Measurements from ENCODE around the gene KIF19.

The KIF19 gene

DNA sequence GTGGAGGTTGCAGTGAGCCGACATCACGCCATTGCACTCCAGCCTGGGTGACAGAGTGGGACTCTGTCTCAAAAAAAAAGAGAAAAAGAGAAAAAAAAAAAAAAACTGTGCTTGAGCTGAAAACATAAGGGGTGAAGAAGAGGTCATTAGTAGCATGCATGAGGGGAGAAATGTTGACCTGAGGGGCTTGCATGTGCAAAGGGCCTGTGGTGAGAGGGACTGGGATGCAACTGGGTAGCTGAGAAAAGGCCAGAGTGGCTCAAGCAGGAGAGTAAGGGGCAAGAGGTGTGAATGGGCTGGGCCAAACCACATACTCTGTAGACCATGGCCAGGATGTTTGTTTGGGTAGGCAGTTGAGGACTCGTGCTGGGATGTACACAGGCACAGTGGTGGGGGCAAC, 3.4 kb downstream of the KIF19 start:
- Histone ChIP-seq H3K9ac (ENCODE audit: low read length) (no peak overlapping the region), H3K27me3 (ENCODE audit: control insufficient read depth in 1 of 2, insufficient read depth in 2 of 2, low read length in 2 of 2) (peaks cover 0 to 40% of the 10 kb centered on the region in 2 donors), H3K4me3 (ENCODE audit: low read depth in 1 of 2, low read length in 2 of 2) (no peak overlapping the region), H3K36me3 (ENCODE audit: insufficient read depth, low read length) (no peaks in the 10 kb centered on the region), H3K27ac (ENCODE audit: low read depth, low read length) (no peak overlapping the region), H3K9me3 (ENCODE audit: low read length) (no peaks in the 10 kb centered on the region), H3K4me1 (ENCODE audit: insufficient read depth, low read length) (peaks cover 12% of the 10 kb centered on the region)

DNA sequence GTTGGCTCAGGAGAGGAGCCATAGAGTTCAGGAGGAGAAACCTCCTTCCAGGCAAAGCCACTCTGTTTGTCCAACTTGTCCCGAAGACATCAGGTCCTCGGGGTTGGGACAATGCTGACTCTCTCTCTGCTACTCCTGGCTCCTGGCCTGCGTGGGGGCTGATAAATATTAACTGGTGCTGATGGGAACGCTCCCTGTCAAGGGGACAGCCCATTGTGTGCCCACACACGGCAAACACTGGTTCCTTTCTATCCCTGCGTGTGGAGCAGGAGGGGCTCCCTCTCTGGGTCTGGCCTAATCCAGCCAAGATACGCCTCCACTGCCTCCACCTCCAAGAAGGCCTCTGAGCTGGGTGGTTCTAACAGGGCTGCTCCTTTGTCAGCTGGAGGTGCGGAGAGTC, 4.4 kb downstream of the KIF19 start:
- H3K27ac ChIP-seq (ENCODE audit: low read depth, low read length) = no peak overlapping the region
- H3K27me3 ChIP-seq (ENCODE audit: control insufficient read depth in 1 of 2, insufficient read depth in 2 of 2, low read length in 2 of 2) = peaks cover 0 to 40% of the 10 kb centered on the region in 2 donors
- peaks cover 12% of the 10 kb centered on the region for H3K4me1 ChIP-seq (ENCODE audit: insufficient read depth, low read length)
- no peaks in the 10 kb centered on the region for H3K9me3 ChIP-seq (ENCODE audit: low read length)
- no peaks in the 10 kb centered on the region for H3K36me3 ChIP-seq (ENCODE audit: insufficient read depth, low read length)
- H3K9ac ChIP-seq (ENCODE audit: low read length) = no peak overlapping the region
- no peak overlapping the region for H3K4me3 ChIP-seq (ENCODE audit: low read depth in 1 of 2, low read length in 2 of 2)

DNA sequence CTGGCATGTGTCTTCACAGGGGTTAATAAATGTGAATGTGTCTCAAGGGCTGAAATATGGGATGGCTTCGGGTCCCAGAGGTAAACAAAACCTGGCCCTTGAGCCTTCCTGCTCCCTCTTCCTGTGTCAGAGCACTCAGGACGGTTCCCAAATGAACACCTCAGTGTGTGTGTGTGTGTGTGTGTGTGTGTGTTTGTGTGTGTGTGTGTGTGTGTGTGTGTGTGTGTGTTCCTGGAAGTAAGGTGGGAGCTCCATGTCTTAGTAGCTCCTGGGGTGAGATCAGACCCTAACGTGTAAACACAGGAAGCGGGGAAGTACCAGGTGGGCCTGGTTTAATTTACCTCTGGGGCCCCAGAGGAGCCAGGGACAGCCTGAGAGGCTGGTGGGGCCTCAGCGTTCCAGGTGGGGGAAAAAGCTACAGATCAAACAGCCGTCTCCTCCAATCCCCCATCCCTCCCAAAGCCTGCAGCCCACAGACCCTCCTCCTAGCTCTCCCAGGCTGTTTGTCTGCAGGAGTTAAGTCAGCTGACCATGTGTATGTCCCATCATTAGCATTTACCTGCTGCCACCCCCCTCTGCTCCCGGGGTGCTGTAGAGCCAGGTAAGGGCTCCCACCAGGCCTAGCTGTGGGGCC, 6.1 kb downstream of the KIF19 start:
- Histone ChIP-seq H3K4me1 (ENCODE audit: insufficient read depth, low read length) (no peaks in the 10 kb centered on the region), H3K9me3 (ENCODE audit: low read length) (no peaks in the 10 kb centered on the region), H3K27ac (ENCODE audit: low read depth, low read length) (no peak overlapping the region), H3K9ac (ENCODE audit: low read length) (no peak overlapping the region), H3K4me3 (ENCODE audit: low read depth in 1 of 2, low read length in 2 of 2) (no peak overlapping the region), H3K27me3 (ENCODE audit: control insufficient read depth in 1 of 2, insufficient read depth in 2 of 2, low read length in 2 of 2) (peaks cover 0 to 24% of the 10 kb centered on the region in 2 donors), H3K36me3 (ENCODE audit: insufficient read depth, low read length) (no peaks in the 10 kb centered on the region)

DNA sequence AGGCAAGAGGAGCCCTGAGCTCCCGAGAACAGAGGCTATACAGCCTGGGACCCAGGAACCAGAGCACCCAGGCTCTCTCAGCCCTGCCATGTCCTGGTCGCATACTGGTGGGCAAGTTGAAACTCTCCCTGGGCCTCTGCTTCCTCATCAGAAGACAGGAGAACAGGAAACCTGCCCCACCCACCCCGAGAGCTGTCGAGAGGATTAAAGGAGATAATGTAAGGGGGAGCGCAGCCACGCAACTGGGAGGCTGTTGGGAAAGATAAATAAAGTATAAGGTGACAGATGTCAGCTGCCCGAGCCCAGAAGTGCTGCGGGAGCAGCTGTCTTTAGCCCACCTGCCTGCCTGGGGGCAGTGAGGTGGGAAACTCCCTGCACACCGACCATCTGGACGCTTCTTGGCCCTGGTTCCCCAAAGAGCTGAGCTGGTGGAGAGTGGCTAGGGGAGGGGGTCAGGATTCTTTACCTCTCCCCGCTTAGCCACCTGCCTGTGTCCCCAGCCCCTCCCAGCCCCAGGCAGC, 6.8 kb downstream of the KIF19 start:
- Histone ChIP-seq H3K36me3 (ENCODE audit: insufficient read depth, low read length) (no peaks in the 10 kb centered on the region), H3K4me1 (ENCODE audit: insufficient read depth, low read length) (no peaks in the 10 kb centered on the region), H3K9me3 (ENCODE audit: low read length) (no peaks in the 10 kb centered on the region), H3K27me3 (ENCODE audit: control insufficient read depth in 1 of 2, insufficient read depth in 2 of 2, low read length in 2 of 2) (peaks cover 0 to 17% of the 10 kb centered on the region in 2 donors), H3K9ac (ENCODE audit: low read length) (no peak overlapping the region), H3K27ac (ENCODE audit: low read depth, low read length) (no peak overlapping the region), H3K4me3 (ENCODE audit: low read depth in 1 of 2, low read length in 2 of 2) (no peak overlapping the region)

DNA sequence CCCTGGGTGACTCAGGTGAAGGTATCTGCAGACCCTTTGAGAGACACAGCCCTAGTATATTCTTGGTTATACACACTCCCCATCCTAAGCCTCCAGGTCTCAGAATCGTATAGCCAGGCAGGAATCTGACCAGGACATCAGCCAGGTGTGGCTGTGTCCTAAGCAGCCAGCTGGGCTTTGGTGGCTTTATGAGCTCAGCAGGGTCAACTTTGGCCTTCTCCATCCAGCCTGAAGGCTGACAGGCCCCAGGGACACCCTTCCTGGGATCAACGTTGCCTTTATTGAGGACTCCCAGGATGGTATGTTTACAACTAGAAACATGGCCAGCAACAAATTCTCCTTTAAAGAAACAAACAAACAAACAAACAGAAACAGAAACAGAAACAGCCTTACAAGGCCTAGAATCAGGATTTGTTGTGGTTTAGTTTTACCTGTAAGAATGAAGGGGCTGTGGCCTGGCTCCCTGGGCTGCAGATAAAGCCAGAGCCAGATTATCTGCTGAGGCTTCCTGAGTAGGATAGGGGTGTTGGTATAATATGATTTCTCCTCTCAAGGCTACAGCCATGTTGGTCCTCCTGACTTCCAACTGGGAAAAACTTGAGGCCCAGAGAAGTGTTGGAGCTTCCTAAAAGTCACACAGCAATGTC, 8.5 kb downstream of the KIF19 start:
- H3K4me3 ChIP-seq (ENCODE audit: low read depth in 1 of 2, low read length in 2 of 2) = no peak overlapping the region
- H3K9ac ChIP-seq (ENCODE audit: low read length) = no peak overlapping the region
- H3K27ac ChIP-seq (ENCODE audit: low read depth, low read length) = no peak overlapping the region
- H3K27me3 ChIP-seq (ENCODE audit: control insufficient read depth in 1 of 2, insufficient read depth in 2 of 2, low read length in 2 of 2) = peaks cover 0 to 8% of the 10 kb centered on the region in 2 donors
- H3K36me3 ChIP-seq (ENCODE audit: insufficient read depth, low read length) = no peaks in the 10 kb centered on the region
- H3K4me1 ChIP-seq (ENCODE audit: insufficient read depth, low read length) = no peaks in the 10 kb centered on the region
- no peaks in the 10 kb centered on the region for H3K9me3 ChIP-seq (ENCODE audit: low read length)

DNA sequence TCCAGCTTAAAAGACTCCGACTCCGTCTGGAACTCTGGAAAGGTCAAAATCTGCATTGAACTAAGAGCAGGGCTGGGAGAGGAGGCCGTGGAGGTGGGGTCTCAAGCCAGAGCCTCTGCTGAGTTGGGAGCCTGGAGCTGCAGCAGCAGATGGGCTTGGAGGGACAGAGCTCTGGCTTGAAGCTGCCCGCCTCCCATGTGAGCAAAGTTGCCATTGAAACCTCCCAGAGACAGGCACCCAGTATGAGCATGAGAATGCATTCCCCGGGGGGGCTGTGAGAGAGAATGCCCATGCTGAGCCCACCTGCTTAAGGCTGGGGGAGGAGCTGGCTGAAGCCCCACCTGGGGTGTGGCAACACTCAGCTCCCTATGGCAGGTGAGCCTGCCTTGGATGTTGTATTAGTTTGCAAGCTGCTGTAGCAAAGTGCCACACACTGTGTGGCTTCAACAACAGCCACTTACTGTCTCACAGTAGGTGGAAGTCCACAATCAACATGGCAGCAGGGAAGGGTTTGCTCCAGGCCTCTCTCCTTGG, 9.6 kb downstream of the KIF19 start:
- H3K27me3 ChIP-seq (ENCODE audit: control insufficient read depth in 1 of 2, insufficient read depth in 2 of 2, low read length in 2 of 2) = peaks cover 0 to 7% of the 10 kb centered on the region in 2 donors
- no peak overlapping the region for H3K27ac ChIP-seq (ENCODE audit: low read depth, low read length)
- H3K36me3 ChIP-seq (ENCODE audit: insufficient read depth, low read length) = no peaks in the 10 kb centered on the region
- no peaks in the 10 kb centered on the region for H3K9me3 ChIP-seq (ENCODE audit: low read length)
- no peak overlapping the region for H3K4me3 ChIP-seq (ENCODE audit: low read depth in 1 of 2, low read length in 2 of 2)
- H3K4me1 ChIP-seq (ENCODE audit: insufficient read depth, low read length) = no peaks in the 10 kb centered on the region
- no peak overlapping the region for H3K9ac ChIP-seq (ENCODE audit: low read length)

DNA sequence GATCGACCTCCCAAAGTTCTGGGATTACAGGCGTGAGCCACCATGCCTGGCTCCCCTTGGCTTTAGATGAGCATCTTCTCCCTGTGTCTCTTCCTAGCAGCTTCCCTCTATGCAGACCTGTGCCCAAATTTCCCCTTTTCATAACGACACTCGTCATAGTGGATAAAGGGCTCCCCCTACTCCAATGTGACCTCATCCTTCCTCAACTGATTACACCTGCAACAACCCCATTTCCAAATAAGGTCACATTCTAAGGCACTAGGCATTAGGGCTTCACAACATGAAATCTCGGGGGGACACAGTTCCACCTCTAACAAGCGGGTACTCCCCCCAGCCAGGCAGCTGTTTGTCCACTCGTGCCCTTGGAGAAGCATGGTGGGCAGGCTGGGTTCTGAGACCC, 10.3 kb downstream of the KIF19 start:
- Histone ChIP-seq H3K4me3 (ENCODE audit: low read depth in 1 of 2, low read length in 2 of 2) (no peak overlapping the region), H3K9me3 (ENCODE audit: low read length) (no peaks in the 10 kb centered on the region), H3K27ac (ENCODE audit: low read depth, low read length) (no peak overlapping the region), H3K27me3 (ENCODE audit: control insufficient read depth in 1 of 2, insufficient read depth in 2 of 2, low read length in 2 of 2) (no peaks in the 10 kb centered on the region), H3K36me3 (ENCODE audit: insufficient read depth, low read length) (no peaks in the 10 kb centered on the region), H3K9ac (ENCODE audit: low read length) (no peak overlapping the region), H3K4me1 (ENCODE audit: insufficient read depth, low read length) (no peaks in the 10 kb centered on the region)

DNA sequence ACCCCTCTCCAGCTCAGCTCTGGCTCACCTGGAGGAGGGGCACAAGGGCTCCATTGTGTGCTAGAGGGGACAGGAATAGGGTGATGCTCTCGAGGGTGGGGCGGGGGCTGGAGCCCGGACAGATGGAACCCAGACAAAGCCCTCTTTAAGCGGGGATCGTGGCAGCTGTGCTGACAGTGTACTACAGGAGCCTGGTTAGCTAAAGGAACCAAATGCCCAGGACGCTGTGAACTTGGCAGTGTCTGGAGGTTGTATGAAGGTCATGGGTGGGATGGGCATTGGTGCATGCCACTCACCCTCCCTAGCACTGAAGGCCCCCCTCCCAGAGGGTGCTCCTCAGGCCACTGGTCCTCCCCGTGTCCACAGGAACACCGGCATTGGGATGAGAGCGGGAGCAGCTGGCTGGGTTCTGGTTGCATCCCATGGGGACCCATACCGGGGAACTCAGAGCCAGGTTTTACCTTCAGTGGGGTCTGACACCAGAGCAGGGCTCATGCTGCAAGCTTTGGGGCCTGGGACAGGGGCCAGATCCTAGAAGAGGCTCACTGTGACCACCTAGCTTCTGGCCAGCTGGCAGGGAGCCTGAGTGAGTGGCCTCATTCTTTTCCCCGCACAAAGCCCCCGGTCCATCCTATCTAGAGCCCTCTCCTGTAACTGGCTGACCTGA, 11.9 kb downstream of the KIF19 start:
- Histone ChIP-seq H3K27ac (ENCODE audit: low read depth, low read length) (no peak overlapping the region), H3K9me3 (ENCODE audit: low read length) (no peaks in the 10 kb centered on the region), H3K27me3 (ENCODE audit: control insufficient read depth in 1 of 2, insufficient read depth in 2 of 2, low read length in 2 of 2) (no peaks in the 10 kb centered on the region), H3K36me3 (ENCODE audit: insufficient read depth, low read length) (no peaks in the 10 kb centered on the region), H3K4me1 (ENCODE audit: insufficient read depth, low read length) (no peaks in the 10 kb centered on the region), H3K9ac (ENCODE audit: low read length) (no peak overlapping the region), H3K4me3 (ENCODE audit: low read depth in 1 of 2, low read length in 2 of 2) (no peak overlapping the region)

DNA sequence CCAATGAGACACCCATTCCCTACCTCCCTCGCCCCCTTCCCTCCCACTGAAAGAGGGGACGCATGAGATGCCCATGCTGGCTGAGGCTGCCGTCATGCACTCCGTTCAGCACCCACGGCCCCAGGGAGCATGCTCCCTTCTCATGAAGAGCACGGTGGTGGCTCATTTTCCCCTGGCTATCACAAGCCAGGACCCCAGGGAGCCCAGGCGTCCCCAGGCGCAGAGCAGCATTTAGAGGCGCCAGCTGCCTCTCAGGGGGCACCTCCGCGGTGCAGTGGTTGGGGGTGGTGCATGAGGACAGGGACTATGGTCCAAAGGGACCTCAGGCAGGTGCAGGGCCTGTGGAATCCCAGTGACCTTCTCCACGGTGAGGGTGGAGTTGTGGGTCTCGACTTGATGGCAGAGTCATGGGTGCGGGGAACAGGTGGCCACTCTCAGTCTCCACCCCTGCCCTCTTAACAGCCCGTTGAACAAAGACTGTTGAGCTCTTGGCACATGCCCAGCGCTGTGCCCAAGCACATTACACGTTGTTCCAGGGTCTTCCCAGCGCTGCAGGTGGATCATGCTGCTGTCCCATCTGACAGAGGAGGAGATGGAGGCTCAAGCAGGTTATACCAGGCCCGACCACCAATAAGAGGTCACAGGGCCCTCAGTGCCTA, 13.6 kb downstream of the KIF19 start:
- Histone ChIP-seq H3K9ac (ENCODE audit: low read length) (no peak overlapping the region), H3K4me1 (ENCODE audit: insufficient read depth, low read length) (no peaks in the 10 kb centered on the region), H3K27ac (ENCODE audit: low read depth, low read length) (no peak overlapping the region), H3K9me3 (ENCODE audit: low read length) (no peaks in the 10 kb centered on the region), H3K4me3 (ENCODE audit: low read depth in 1 of 2, low read length in 2 of 2) (no peak overlapping the region), H3K36me3 (ENCODE audit: insufficient read depth, low read length) (no peaks in the 10 kb centered on the region), H3K27me3 (ENCODE audit: control insufficient read depth in 1 of 2, insufficient read depth in 2 of 2, low read length in 2 of 2) (peaks cover 0 to 3% of the 10 kb centered on the region in 2 donors)

DNA sequence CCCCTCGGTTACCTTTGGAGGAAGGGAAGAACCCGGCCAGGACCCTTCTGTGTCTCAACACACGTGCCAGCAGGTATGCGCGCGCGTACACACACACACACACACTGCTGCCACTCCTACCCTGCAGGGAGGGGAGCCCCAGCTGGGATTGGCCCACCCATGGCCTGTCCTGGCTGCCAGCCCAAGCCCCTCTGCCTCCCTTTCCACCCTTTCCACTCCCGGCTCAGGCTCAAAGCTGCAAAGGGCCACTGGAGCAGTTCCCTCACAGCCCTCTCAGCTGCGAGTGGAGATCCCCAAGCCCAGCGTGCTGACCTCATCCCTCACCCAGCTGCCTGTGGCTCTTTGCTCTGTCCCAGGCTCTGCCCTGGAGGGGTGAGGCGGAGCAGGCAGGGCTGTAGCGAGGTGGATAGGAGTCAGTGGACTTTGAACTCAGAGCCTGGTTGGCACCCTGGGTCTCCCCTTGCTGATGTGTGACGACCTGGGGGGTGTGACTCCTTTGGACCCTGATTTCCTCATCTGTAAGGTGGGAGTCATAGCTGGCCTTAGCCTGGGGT, 14.5 kb downstream of the KIF19 start:
- Histone ChIP-seq H3K4me3 (ENCODE audit: low read depth in 1 of 2, low read length in 2 of 2) (no peak overlapping the region), H3K27ac (ENCODE audit: low read depth, low read length) (no peak overlapping the region), H3K36me3 (ENCODE audit: insufficient read depth, low read length) (no peaks in the 10 kb centered on the region), H3K4me1 (ENCODE audit: insufficient read depth, low read length) (no peaks in the 10 kb centered on the region), H3K27me3 (ENCODE audit: control insufficient read depth in 1 of 2, insufficient read depth in 2 of 2, low read length in 2 of 2) (peaks cover 0 to 7% of the 10 kb centered on the region in 2 donors), H3K9ac (ENCODE audit: low read length) (no peak overlapping the region), H3K9me3 (ENCODE audit: low read length) (no peaks in the 10 kb centered on the region)

DNA sequence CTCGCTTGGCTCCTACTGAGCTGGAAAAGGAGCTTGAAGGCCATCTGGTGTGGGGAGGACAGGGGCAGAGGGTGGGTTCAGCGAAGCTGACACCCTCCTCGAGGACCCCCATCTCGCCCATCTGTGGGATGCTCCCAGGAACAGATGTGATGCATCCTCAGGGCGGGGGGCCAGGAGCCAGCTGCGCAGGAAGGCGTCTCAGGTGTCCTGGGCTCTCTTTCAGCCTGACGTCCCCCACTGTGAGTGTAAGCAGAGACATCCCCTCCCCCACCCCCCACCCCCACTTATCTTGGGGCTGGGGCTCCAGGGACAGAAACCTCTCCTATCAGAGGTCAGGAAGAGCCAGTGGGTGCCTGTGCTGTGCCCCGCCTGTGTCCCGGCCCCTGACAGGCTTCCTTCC, 16.2 kb downstream of the KIF19 start:
- Histone ChIP-seq H3K9ac (ENCODE audit: low read length) (no peak overlapping the region), H3K36me3 (ENCODE audit: insufficient read depth, low read length) (no peaks in the 10 kb centered on the region), H3K4me1 (ENCODE audit: insufficient read depth, low read length) (no peaks in the 10 kb centered on the region), H3K4me3 (ENCODE audit: low read depth in 1 of 2, low read length in 2 of 2) (no peak overlapping the region), H3K27me3 (ENCODE audit: control insufficient read depth in 1 of 2, insufficient read depth in 2 of 2, low read length in 2 of 2) (peaks cover 0 to 7% of the 10 kb centered on the region in 2 donors), H3K9me3 (ENCODE audit: low read length) (no peaks in the 10 kb centered on the region), H3K27ac (ENCODE audit: low read depth, low read length) (no peak overlapping the region)
